Caco-2 (cell line): ENCODE data around the gene CCR3. TPM values are rescaled to one million over a fixed set of nuclear protein-coding genes. Genes with fewer than 3 reads are reported as not detected.

Experiments used
- BruUV-seq: library from RNA; stranded (reverse); fragments of 400-500 nt; replicated peaks from 2 replicates; lab custom pipeline; 2021; lab: Mats Ljungman, UMichigan
- CTCF ChIA-PET: fragments of 300-600 bp; sonication (Branson Sonifier 250); formaldehyde crosslinking; loops from one replicate; lab custom pipeline; 2022; ENCODE audit warnings: antibody characterized with exemption; lab: Charles Lee
- POLR2A ChIA-PET: fragments of 300-600 bp; sonication (Branson Sonifier 250); formaldehyde crosslinking; loops from one replicate; lab custom pipeline; 2022; ENCODE audit warnings: antibody characterized with exemption; lab: Charles Lee
- DNase-seq, 2 experiments: peaks; one replicate each; pipeline versions ENCODE4 v3.0.0 to v3.0.0-alpha.2; 2020 to 2022
- H3K27me3 ChIP-seq: replicated peaks from 2 replicates; pipeline ENCODE4 v1.6.0; 2011; ENCODE audit warnings: low read length; ENCODE audit not compliant: control insufficient read depth, insufficient read depth
- H3K36me3 ChIP-seq: 2 replicates; pipeline ENCODE4 v1.5.1; 2011; ENCODE audit warnings: low read length; ENCODE audit not compliant: control insufficient read depth, insufficient read depth
- H3K4me1 ChIP-seq: fragments of 250-450 bp; sonication (Bioruptor Pico); 2 replicates; pipeline ENCODE4 v1.5.1; 2020; ENCODE audit warnings: mild to moderate bottlenecking
- H3K4me3 ChIP-seq: 2 replicates; pipeline ENCODE4 v1.5.1; 2011; ENCODE audit warnings: low read depth, mild to moderate bottlenecking, control low read depth, low read length
- H3K9me3 ChIP-seq: fragments of 250-450 bp; sonication (Bioruptor Pico); 2 replicates; pipeline ENCODE4 v1.5.1; 2020; ENCODE audit warnings: mild to moderate bottlenecking, moderate library complexity
- H3K27ac Mint-ChIP-seq: one replicate; pipeline ENCODE4 v1.8.0; 2022; ENCODE audit warnings: mixed read lengths; ENCODE audit not compliant: unreplicated experiment
- H3K27me3 Mint-ChIP-seq: one replicate; pipeline ENCODE4 v1.8.0; 2022; ENCODE audit warnings: mixed read lengths; ENCODE audit not compliant: insufficient read depth, unreplicated experiment
- H3K36me3 Mint-ChIP-seq: one replicate; pipeline ENCODE4 v1.8.0; 2022; ENCODE audit warnings: mild to moderate bottlenecking, mixed read lengths; ENCODE audit not compliant: insufficient read depth, unreplicated experiment
- H3K4me1 Mint-ChIP-seq: one replicate; pipeline ENCODE4 v1.8.0; 2022; ENCODE audit warnings: low read depth, mixed read lengths; ENCODE audit not compliant: unreplicated experiment
- H3K4me3 Mint-ChIP-seq: one replicate; pipeline ENCODE4 v1.8.0; 2022; ENCODE audit warnings: mild to moderate bottlenecking, moderate library complexity, mixed read lengths; ENCODE audit not compliant: unreplicated experiment
- H3K9me3 Mint-ChIP-seq: one replicate; pipeline ENCODE4 v1.8.0; 2022; ENCODE audit warnings: mixed read lengths; ENCODE audit not compliant: unreplicated experiment
- intact Hi-C: fragments of 100-400 bp; cut with micrococcal nuclease; formaldehyde crosslinking; loops from one replicate; pipeline ENCODE4 v1.10.0; 2022; ENCODE audit not compliant: unreplicated experiment
- total RNA-seq: library from RNA; stranded (reverse); gene quantifications from 2 replicates; pipeline ENCODE4 v1.2.3, GENCODE V29; 2022
- TF ChIP-seq, protein P1 (sequence below), 2 experiments: fragments of 200-600 bp in 1 of 2; IDR thresholded peaks; 1 replicate in 1 of 2; 2 replicates in 1 of 2; pipeline versions ENCODE4 v1.5.1 to v1.8.0; 2011 to 2022; ENCODE audit warnings: antibody characterized with exemption in 1 of 2, control low read depth in 1 of 2, inconsistent platforms in 1 of 2, low read depth in 1 of 2, low read length in 1 of 2, mild to moderate bottlenecking in 1 of 2, moderate library complexity in 1 of 2; ENCODE audit not compliant: insufficient read depth in 1 of 2, severe bottlenecking in 1 of 2, unreplicated experiment in 1 of 2

CCR3 gene
- total RNA-seq, 1 experiment from 2014 or later = 0.64 TPM

DNA sequence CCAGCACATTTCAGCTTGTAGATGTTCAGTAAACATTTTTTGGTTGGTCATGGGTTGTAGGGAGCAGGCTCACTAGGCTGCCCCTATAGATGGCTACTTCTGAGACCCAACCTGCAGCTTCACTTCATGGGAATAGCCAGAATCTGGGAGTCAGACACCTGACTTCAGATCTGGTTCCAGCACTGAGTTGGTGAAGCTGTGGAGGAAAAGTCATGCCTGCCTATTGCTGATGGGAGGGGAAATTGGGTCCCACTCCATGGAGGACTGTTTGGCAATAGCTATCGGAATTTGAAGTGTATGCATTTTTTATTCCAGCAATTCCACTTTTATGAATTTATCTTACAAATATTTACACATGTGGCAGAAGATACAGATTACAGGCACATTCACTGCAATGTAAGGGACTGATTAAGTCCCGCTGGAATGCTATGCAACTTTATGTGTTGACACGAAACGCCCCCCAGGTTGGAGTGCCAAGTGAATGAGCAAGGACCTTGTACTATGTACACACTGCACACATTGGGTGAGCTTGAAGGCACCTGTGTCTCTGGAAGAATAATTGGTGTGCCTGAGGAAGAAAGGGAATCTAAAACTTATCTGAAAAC is 26.3 kb upstream of the CCR3 start:
- no peak overlapping the region for H3K4me3 ChIP-seq
- no peaks in the 10 kb centered on the region for H3K9me3 ChIP-seq
- Mint-ChIP-seq H3K4me3 (no peak overlapping the region), H3K27me3 (no peaks in the 10 kb centered on the region), H3K9me3 (peaks cover 24% of the 10 kb centered on the region), H3K27ac (peak overlapping the region; percentile 39), H3K36me3 (no peaks in the 10 kb centered on the region), H3K4me1 (no peaks in the 10 kb centered on the region)
- no peaks in the 10 kb centered on the region for H3K27me3 ChIP-seq
- H3K4me1 ChIP-seq = peaks cover 17% of the 10 kb centered on the region
- ChIA-PET CTCF (interaction anchor here (1.2 kb wide), 1 partner anchor 273 kb away, joined by 5 read pairs; no protein-coding TSS in a partner anchor), POLR2A (interaction anchor here (1.3 kb wide), 1 partner anchor 52 kb away, joined by 4 read pairs; no protein-coding TSS in a partner anchor)
- TF ChIP-seq, protein P1, sequence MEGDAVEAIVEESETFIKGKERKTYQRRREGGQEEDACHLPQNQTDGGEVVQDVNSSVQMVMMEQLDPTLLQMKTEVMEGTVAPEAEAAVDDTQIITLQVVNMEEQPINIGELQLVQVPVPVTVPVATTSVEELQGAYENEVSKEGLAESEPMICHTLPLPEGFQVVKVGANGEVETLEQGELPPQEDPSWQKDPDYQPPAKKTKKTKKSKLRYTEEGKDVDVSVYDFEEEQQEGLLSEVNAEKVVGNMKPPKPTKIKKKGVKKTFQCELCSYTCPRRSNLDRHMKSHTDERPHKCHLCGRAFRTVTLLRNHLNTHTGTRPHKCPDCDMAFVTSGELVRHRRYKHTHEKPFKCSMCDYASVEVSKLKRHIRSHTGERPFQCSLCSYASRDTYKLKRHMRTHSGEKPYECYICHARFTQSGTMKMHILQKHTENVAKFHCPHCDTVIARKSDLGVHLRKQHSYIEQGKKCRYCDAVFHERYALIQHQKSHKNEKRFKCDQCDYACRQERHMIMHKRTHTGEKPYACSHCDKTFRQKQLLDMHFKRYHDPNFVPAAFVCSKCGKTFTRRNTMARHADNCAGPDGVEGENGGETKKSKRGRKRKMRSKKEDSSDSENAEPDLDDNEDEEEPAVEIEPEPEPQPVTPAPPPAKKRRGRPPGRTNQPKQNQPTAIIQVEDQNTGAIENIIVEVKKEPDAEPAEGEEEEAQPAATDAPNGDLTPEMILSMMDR (IDR thresholded peaks at IDR 0.05; ENCODE audit: insufficient read depth in 1 of 2, low read depth in 1 of 2, low read length in 1 of 2, severe bottlenecking in 1 of 2, unreplicated experiment in 1 of 2) = no peak
- BruUV-seq = no TSS peak
- peak; percentile 51 to 73 for DNase-seq
- no peaks in the 10 kb centered on the region for H3K36me3 ChIP-seq
- intact Hi-C loops = no loop called here

DNA sequence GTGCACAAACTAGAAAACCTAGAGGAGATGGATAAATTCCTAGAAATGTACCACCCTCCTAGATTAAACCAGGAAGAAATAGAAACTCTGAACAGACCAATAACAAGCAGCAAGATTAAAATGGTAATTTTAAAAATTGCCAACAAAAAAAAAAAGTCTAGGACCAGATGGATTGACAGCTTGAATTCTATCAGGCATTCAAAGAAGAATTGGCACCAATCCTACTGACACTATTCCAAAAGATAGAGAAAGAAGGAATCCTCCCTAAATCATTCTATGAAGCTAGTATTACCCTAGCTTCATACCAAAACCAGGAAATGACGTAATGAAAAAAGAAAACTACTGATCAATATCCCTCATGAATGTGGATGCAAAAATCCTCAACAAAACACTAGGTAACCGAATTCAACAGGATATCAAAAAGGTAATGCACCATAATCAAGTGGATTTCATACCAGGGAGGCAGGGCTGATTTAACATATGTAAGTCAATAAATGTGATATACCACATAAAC is 24.0 kb upstream of the CCR3 start:
- Mint-ChIP-seq H3K4me3 (no peak overlapping the region), H3K4me1 (no peaks in the 10 kb centered on the region), H3K27me3 (no peaks in the 10 kb centered on the region), H3K36me3 (no peaks in the 10 kb centered on the region), H3K9me3 (peaks cover 24% of the 10 kb centered on the region), H3K27ac (no peak overlapping the region)
- H3K9me3 ChIP-seq = no peaks in the 10 kb centered on the region
- ChIA-PET POLR2A (no interaction called here), CTCF (no interaction called here)
- H3K4me3 ChIP-seq = no peak overlapping the region
- no peaks in the 10 kb centered on the region for H3K36me3 ChIP-seq
- H3K4me1 ChIP-seq = peaks cover 17% of the 10 kb centered on the region
- H3K27me3 ChIP-seq = no peaks in the 10 kb centered on the region
- no peak for DNase-seq
- intact Hi-C loops = no loop called here
- TF ChIP-seq, protein P1 (IDR thresholded peaks at IDR 0.05; ENCODE audit: insufficient read depth in 1 of 2, low read depth in 1 of 2, low read length in 1 of 2, severe bottlenecking in 1 of 2, unreplicated experiment in 1 of 2) = no peak
- BruUV-seq = no TSS peak

- Mint-ChIP-seq H3K27me3 (no peaks in the 10 kb centered on the region), H3K36me3 (peaks cover 6% of the 10 kb centered on the region), H3K4me1 (no peaks in the 10 kb centered on the region), H3K27ac (no peak overlapping the region), H3K9me3 (peaks cover 30% of the 10 kb centered on the region), H3K4me3 (no peak overlapping the region)
- Histone ChIP-seq H3K9me3 (peaks cover 7% of the 10 kb centered on the region), H3K27me3 (no peaks in the 10 kb centered on the region), H3K4me1 (peaks cover 3% of the 10 kb centered on the region), H3K4me3 (no peak overlapping the region), H3K36me3 (no peaks in the 10 kb centered on the region)
- intact Hi-C loops = no loop called here
- CTCF ChIA-PET = no interaction called here
- DNase-seq = no peak
- BruUV-seq = no TSS peak
- TF ChIP-seq, protein P1 (IDR thresholded peaks at IDR 0.05; ENCODE audit: insufficient read depth in 1 of 2, low read depth in 1 of 2, low read length in 1 of 2, severe bottlenecking in 1 of 2, unreplicated experiment in 1 of 2) = no peak
- POLR2A ChIA-PET = no interaction called here
Observed at GRCh38 chr3:46221391-46221790, 20.9 kb upstream of the CCR3 start.
